Dedifferentiated amniotic fluid mesenchymal stem cell (primary cell): ENCODE data around the gene PITPNM1.
A peak's percentile ranks its signal among the peaks of the same experiment; 100 is the strongest.
"Not testable (repeated sequence)": the region's sequence is repeated elsewhere in the genome, so short reads cannot be mapped to it uniquely, and the experiment has no call there.

Experiments used
- DNase-seq: peaks from one replicate; pipeline ENCODE4 v3.0.0-alpha.2; 2016; ENCODE audit errors: extremely low spot score

Gene PITPNM1

DNA sequence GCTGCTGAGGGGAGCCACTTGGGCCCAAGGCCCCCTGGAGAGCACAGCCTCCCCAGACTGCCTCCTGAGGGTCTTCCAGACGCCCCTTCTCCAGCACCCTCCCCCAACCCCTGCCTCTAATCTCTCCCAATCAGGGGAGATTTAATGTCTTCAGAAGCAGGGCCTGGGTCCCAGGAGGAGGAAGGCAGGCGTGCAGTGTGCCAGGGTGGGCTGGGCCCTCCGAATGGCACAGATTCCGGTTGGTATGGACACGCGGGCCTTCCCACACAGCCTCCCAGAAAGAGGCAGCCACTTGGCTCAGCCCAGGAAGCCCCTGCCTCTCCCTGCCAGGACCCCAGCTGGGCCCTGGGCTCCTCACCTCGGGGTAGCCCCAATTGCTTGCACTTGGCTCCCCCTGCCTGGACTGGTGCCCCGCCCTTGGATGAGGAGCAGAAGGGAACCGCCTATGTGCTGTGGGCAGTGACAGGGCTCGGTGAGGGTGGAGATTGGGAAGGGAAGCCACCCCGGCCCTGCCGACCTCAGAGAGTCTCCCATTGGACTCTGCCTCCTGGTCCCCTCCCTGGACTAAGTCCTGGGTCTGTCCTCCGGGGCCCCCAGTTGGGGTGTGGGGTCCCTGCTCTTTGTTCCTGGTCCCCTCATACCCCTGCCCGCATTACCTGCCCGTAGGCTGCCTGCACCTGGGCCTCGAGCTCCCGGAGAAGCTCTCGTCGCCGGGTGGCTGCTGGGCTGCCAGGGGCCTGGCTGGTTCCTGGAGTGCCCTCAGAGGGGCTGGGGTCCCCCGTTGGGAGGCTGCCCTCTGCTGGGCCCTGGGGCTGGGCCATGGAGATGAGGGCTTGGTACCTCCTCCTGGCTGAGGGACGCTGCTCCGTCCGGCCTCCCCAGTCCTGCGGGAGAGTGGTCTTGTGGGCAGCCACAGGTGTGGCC is 18.7 kb upstream of the PITPNM1 start:
- no peak for DNase-seq

DNA sequence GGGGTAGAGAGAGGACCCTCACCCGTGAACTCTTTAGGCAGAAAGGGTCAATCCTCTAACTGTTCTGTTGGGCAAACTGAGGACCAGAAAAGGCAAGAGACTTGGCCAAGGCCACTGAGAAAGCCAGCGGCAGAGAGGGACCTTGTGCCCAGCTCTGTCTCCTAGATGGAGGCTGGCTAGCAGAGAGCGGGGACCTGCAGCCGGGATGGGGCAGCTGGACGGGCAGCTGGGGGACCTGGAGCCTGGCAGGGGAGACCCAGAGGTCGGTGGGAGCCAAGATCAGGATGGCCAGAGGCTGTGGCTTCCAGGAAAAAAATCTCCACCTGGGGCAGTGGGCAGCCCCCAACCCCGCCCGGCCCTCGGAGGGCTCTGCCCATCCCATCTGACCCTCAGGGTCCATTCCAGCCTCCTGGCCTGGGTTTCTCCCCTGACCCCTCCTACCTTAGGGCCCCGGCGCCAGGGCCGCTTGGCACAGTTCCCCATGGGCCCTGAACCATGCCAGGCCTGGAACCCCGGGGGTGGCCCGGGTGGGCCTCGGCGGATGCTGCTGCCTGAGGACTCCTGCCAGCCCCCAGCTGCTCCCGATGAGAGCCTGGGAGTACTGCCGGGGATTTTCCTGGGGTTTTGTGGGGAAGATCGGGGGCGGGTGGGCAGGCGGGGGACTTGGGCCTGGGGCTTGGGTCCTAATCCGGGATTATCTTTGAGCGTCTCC is 17.8 kb upstream of the PITPNM1 start, which contains the start of gene CABP2:
CABP2 (minus strand) TSS at position 603 of the 712 bp plus-strand sequence; CDS start at position 483, 120 bp downstream.
- no peak for DNase-seq

DNA sequence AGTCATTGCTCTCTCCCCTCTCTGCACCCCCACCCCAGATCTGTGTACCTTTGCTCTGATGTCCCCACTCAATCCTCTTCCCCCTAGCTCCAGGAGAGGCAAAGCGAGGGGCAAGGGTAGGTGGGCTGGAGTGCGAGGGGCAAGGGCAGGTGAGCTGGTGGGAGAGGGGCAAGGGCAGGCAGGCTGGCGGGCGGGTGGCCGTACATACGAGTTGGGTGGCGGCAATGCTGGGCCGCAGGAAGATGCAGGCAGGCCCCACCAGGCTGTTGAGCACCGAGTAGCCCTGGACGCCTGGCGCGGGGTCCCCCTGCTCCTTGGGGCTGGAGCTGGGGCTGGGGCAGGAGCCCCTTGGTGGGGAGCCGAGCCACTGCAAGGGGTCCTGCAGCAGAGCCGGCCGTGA is 17.2 kb upstream of the PITPNM1 start:
- no peak for DNase-seq

DNA sequence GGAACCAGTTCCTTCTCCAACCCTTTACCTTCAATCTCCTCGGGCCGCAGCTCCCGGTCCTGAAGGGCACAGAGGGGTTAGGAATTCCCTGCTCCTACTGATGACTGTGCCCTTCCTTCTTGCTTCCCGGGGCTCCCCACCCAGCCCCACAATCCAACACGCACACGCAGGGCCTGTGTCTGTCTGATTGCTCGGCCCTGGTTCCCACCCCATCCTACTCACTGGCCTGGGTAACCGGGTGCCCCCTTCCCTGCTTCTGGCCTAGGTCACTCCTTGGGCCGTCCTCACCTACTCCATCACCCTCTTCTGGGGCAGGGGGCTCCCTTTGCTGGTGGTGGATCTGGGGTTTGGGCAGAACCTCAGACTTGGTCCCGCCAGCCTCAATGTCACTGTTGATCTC is 16.8 kb upstream of the PITPNM1 start:
- no peak for DNase-seq

DNA sequence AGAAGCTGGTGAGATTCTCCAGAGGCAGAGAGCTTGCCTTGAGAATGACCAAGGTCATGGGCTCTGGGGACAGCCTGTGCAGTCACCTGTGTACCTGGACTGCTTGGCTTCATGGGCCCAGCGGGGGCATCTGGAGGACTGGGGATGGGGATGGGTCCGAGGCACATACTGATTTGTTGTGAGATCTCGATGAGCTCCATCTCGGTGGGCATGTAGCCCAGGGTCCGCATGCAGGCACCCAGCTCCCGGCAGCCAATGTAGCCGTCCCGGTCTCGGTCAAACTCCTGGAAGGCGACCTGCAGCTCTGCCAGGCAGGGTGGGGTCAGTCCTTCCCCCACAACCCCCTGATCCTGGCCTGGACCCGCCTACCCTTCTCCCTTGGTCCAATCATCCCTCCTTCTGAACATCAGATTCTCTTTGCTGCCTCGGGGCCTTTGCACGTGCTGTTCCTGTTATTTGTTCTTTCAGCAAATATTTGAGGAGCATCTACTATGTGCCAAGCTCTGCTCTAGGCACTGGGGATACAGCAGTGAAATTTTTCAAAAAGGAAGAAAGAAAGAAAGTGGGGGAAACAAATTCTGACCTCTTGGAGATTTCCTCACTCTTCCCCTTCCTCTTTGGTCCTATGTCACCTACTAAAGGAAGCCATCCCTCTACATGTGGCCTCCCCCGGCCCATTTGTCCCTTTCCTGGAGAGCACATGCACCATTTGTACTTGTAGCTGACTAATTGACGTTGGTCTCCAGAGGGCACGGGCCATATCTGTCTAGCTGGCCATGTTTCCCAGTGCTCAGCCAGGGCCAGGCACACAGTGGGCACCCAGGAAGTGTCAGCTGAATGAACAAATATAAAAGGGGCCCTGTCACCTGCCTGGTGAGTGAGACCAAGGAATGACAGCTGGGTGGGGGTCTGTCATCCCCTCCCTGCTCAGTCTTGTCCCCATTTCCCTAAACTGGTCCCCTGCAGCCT is 16.0 kb upstream of the PITPNM1 start:
- no peak for DNase-seq

DNA sequence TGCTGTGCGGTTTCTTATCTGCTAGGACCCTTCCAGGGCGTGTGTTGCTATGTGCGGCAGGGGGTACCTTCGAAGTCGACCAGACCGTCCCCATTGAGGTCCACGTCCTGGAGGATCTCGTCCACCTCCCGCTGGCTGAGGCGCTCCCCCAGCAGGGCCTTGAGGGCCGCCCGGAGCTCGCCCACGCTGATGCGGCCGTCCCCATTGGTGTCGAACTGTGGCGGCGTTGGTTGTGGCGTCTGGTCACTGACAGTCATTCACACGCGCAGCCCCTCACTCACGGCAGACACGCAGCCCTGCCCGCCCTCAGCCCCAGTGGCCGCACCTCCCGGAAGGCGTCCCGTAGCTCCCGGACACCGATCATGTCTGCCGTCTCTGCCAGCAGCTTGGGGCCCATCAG is 14.6 kb upstream of the PITPNM1 start:
- DNase-seq, result no peak

DNA sequence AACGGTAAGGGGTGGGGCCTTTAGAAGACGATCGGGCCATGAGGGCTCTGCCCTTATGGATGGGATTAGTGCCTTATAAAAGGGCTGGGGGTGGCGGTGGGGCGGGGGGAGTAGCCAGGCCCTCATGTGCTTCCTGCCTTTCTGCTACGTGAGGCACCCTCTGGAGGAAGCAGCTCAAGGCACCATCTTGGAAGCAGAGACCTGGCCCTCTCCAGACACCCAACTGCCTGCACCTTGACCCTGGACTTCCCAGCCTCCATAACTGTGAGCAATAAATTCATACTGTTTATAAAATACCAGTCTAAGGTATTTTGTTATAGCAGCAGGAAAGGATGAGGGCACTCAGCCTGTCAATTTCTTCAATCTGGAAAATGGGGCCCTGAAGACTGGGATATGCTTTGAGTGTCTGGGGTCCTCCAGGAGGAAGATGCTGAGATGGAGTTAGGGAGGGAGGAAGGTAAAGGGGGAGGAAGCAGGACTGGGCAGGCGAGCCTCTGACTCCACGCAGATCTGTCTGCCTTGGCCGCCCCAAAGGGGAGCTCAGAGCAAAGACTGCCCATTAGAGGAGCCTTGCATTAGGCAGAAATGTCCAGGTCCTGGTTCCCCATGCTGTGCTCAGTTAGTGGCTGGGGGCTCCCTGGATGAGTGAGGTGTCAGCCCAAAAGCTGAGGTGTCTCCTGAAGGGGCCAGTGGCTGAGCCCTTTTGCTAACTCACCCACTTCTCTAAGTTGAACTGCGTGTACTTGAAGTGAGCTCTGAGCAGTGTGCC is 12.8 kb upstream of the PITPNM1 start:
- DNase-seq, result no peak

DNA sequence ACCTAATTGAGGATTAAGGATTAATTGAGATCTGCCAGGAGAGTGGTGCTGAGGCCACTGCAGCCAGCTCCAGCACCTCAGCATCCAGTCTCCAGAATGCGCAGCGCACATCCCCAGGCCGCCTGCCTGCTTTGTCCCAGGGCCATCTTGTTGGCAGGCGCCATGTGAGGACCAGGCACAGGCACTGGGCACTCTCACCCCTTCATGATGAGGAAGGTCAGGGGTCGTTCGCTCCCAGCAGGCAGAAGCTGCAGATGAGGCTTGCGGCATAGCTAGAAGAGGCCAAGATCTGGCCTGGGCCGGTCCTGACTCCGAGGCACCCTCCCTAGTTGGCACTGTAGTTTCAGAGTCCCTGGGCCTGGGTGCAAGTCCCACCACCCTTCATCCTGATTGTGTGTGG is 11.6 kb upstream of the PITPNM1 start:
- DNase-seq, result no peak

DNA sequence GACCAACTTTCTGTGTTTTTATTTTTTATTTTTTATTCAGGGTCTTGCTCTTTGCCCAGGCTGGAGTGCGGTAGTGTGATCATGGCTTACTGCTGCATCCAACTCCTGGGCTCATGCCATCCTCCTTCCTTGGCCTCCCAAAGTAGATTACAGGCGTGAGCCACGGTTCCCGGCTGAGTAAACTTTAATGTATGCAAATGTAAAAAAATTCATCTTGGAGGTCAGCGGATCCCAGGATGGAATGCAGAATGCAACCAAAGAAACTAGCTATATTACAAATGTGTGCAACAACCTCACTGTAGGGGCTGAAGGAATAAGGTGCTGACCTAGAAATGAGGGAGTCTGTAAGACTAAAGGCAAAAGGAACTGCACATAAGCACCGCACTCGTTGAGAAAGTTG is 9.0 kb upstream of the PITPNM1 start:
- DNase-seq, result no peak

DNA sequence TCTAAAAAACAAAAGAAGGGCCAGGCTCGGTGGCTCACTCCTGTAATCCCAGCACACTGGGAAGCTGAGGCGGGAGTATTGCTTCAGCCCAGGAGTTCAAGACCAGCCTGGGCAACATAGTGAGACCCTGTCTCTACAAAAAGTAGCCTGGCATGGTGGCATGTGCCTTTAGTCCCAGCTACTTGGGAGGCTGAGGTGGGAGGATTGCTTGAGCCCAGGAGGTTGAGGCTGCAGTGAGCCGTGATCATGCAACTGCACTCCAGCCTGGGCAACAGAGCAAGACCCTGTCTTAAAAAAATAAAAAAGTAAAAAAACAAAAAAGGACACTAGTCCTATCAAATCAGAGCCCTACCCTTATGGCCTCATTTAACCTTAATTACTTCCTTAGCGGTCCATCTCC is 6.4 kb upstream of the PITPNM1 start:
- not testable (repeated sequence) for DNase-seq

DNA sequence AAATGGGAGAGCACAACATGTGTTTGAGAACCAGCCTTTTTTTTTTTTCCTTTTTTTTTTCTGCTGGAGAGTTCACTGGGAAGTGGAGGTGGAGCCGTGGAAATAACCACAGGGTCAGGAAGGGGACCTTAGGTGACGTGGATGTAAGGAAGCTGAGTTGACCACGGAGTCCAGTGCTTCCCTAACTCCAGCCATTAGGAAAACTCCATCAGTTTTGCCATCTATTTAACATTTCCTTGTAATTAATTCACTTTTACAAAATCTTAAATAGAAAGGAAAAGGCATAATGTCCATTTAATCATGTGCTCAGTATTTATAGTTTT is 4.8 kb upstream of the PITPNM1 start:
- no peak for DNase-seq

DNA sequence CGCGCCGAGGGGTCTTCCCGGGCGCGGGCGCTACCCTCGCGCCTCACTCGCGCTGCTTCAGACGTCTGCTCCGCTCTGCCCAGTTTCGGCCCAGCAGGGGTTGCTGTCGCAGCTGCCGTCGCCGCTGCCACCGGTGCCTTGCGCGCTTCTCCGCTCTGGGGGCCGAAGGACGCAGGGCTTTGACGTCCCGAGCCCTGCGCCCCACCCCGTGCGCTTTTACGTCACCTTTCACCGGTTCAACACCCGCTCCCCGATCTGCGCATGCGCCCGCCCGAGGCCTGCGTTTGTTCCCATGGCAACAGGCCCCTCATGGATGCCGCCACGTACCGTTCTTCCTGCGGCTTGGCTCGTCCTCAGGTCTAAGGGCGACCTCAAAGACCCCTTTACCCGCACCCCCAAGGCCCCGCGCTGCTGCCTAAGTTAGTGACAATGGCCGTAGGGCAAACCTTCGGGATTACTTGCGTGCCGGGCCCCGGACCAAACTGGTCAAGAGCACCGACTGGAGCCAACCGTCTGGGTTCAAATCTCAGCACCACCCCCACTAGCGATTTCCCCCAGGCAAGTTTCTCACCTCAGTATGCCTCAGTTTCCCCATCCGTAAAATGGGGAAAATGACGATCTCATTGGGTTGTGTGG is 3.4 kb upstream of the PITPNM1 start:
- peak; percentile 95 for DNase-seq

DNA sequence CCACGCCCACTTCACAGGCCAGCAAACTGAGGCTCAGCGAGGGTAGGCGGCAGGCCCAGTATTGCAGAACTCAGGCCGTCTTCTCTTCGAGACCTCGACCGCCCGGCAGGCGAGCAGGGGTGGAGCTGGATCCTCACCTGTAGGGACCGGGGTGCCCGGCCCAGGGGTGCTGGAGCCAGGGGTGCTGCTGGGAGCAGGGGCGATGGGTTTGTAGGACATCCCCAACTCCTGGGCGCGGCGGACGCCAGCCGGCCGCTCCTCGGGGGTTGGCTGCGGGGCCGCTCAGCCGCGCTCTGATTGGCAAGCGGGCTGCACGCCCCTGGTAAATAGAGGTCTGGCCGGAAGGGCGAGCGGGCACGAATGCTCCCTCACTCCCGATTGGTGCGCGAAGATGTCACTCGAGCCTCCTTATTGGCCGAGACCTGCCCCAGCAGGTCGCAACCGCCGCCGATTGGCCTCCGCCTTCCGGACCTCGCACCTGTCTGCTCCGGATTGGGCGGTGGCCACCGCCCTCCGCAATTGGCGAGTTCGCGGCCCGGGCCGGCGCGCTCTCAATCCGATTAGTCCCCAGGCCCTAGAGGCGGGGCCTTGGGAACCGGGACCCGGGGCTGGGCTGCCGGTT is 2.8 kb upstream of the PITPNM1 start, which contains the start of gene CDK2AP2:
CDK2AP2 (minus strand) TSS at position 299 of the 622 bp plus-strand sequence; CDS start at position 219, 80 bp downstream.
- DNase-seq, result peak; percentile 98

DNA sequence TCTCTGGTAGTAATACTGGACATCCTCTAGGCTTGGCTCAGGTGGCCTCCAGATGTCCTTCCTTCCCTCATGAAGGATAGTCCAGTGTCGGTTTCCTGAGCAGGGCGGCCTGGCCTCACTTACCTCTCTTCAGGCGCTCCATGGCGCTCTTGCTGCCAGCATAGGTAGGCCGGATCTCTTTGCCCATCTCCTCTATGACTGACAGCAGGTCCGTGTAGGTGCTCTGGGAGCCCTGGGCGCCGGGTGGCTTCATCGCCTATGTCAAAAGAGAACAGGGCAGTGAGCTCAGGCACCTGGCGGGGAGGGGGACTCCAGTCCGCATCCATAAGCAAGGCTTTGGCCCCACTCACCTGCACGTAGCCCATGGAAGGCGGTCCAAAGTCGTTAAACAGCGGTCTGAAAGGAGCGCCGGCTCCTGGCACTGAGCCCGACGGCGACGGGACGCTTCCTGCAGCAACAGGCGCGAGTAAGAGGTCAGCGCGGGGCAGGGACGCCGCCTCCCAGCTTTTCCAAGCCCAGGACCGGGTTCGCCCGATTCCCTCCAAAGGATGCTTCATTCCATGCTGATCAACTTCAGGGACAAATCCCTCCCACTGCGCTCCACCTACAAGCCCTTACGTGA is 2.2 kb upstream of the PITPNM1 start:
- peak; percentile 38 for DNase-seq

DNA sequence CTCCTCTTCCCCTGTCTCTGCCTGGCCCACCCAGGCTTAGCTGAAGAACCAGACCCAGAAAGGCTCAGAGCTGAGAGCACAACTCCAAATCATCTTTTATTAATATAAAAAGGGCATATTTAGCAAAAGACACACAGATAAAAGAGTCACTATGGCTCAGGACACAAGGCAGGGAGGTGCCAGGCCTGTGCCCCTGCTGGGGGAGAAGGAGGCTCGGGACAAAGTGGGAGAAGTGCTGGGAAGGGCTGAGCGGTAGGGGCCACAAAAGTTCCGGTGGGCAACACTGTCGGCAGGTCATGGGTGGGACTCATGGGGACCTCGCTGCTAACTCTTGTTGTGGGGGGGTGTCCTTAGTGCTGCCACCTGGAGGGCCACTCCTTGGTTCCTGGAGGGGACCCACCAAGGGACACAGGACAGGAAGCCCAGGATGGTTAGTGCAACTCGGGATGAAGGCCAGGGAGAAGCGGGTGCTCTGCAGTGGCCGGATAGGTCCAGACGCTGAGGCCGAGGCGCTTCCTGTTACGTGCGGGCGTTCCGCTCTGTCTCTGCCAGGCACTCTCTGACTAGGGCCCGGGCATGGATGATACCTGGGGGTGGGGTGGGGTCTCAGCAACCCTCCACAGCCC is 1.4 kb upstream of the PITPNM1 start:
- no peak for DNase-seq

DNA sequence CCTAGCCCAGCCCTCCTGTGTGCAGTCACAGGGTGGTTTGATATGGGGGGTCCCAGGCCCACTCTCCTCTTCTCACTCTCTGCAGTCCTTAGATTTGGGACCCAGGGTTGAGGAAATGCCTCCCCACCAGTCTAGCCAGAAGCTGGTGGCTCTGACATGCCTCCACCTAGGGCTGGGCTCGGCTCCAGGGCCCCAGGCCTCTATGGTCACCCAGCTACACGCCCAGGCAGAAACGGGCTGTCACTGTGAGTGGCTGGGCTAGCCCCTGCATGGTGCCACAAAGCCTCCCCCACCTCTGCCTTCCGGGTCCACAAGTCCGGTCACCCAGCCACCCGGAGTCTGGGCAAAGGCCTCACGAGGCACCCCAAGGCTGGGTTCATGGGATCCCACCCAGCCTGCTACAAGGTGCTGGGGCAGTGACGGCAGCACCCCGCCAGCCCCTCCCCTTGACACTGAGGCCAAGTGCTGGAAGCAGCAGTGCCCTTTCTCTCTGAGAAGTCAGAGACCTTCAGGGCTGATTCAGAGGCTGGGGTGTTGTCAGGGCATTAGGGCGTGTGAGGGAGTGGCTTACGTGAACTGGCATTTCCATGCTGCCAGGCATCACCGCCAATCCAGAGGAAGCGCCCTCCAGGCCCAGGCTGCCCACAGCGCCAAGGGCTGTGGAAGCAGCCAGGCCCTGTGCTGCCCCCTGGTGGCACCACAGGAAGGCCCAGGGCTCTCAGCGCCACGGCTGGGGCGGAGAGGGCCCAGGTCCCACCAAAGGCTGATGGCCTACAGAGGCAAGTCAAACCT is 638 bp upstream of the PITPNM1 start:
- peak; percentile 85 for DNase-seq

DNA sequence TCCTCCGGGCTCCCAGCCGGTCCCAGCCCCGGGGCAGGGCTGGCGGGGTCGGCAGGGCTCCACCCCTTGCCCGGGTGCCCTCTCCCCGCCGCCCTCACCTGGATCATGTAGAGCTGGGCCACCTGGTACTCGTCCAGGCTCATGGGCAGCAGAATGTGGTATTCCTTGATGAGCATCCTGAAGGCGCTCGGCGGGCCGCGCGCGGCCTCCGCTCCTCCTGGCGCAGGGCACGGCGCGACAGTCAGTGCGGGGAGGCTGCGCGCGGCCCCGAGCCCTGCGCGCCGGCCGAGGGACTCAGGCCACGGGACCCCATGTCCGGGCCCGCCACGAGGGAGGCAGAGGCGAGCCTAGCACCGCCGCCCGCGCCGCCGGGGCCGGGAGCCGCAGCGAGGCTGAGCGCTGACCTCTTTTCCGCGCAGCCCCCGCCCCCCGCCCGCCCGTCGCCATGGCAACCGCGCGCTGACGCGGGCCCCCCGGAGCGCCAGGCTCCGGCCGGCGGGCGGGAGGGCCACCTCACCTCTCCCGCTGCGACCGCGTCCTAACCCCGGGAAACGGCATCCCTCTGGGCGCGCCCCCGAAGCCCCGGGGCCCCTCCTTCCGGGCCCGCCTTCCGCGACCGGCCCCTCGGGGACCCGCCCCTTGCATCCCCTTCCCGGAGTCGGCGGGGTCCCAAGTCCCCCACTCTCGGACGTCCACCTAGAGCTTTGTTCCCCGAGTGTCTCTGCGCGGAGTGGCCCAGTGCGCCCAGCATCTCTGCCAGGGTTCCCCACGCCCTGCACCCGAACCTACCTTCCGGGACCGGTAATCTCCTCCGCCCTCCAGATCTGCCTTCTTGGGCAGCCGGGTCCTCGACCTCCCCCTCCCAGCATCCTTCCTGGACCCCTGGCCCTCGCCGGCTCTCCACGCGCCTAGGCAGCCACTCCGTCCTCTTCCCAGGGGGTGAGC is 886 bp downstream of the PITPNM1 start:
- DNase-seq, result no peak
